GM06990 (cell line): ENCODE measurements around the gene MAML3.

Experiments
- DNase-seq: peaks from one replicate; pipeline ENCODE4 v3.0.0-alpha.2; 2011; ENCODE audit not compliant: insufficient read length; ENCODE audit errors: extremely low read depth
- H3K27me3 ChIP-seq: replicated peaks from 2 replicates; pipeline ENCODE4 v1.6.0; 2011; ENCODE audit warnings: low read length; ENCODE audit not compliant: control insufficient read depth, insufficient read depth
- H3K36me3 ChIP-seq: 2 replicates; pipeline ENCODE4 v1.5.1; 2011; ENCODE audit warnings: low read length; ENCODE audit not compliant: control insufficient read depth, insufficient read depth
- H3K4me3 ChIP-seq: replicated peaks from 2 replicates; pipeline ENCODE4 v1.5.1; 2011; ENCODE audit warnings: low read depth, mild to moderate bottlenecking, control low read depth, low read length
- CTCF ChIP-seq: IDR thresholded peaks from 2 replicates; pipeline ENCODE4 v1.5.1; 2011; ENCODE audit warnings: low read length, control low read depth, mild to moderate bottlenecking, inconsistent platforms; ENCODE audit not compliant: insufficient read depth, poor library complexity, severe bottlenecking

Gene MAML3

GRCh38 chr4:140168474-140168873, 14.5 kb upstream of the MAML3 start:
- Histone ChIP-seq H3K4me3 (no peak overlapping the region), H3K27me3 (no peaks in the 10 kb centered on the region), H3K36me3 (no peaks in the 10 kb centered on the region)
- no peak for TF ChIP-seq CTCF
- no peak for DNase-seq

DNA sequence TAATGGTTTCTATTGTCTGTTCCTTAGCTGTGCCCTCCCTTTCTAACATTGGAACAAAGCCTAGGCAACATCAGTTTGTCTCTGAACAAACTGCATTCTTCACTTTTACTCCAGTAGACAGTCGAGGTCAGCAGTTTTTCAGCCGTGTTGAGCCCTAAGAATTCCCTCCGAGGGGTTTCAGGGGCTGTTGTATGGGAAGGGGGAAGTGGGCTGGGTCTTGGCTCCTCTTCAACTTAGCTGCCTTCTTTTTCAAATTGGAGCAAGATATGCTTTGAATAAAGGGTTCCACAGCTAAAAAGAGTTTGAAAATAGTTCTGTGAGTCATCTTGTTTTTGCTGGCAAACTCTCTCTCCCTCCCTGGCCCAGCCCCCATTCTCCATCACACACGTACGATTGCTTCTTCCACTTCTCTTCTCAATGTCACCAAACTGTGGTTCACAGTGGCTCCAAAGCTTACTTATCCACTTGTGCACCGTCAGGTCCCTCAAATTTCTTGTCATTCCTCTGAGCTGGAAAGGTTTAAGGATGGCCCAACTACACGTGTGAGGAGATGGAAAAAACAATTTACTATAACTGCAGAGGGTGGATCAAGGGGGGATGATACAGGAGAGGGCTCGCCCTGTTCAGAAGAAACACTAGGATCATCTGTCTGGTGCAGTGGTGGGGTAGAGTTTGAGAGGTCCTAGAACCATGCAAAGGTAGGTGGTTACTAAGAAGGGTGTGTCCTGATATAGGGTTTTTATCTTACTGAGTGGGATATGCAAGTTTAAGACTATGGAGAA, 9.2 kb upstream of the MAML3 start:
- Histone ChIP-seq H3K27me3 (no peaks in the 10 kb centered on the region; the same call in 1 of the 2 replicates), H3K36me3 (no peaks in the 10 kb centered on the region), H3K4me3 (no peak overlapping the region)
- TF ChIP-seq CTCF, result no peak
- DNase-seq, result no peak

- TF ChIP-seq CTCF, result no peak
- H3K27me3 ChIP-seq, result no peaks in the 10 kb centered on the region; the same call in 1 of the 2 replicates
- DNase-seq, result no peak
- H3K36me3 ChIP-seq, result no peaks in the 10 kb centered on the region
- no peak overlapping the region for H3K4me3 ChIP-seq
Observed at GRCh38 chr4:140162596-140162995, 8.6 kb upstream of the MAML3 start.

DNA sequence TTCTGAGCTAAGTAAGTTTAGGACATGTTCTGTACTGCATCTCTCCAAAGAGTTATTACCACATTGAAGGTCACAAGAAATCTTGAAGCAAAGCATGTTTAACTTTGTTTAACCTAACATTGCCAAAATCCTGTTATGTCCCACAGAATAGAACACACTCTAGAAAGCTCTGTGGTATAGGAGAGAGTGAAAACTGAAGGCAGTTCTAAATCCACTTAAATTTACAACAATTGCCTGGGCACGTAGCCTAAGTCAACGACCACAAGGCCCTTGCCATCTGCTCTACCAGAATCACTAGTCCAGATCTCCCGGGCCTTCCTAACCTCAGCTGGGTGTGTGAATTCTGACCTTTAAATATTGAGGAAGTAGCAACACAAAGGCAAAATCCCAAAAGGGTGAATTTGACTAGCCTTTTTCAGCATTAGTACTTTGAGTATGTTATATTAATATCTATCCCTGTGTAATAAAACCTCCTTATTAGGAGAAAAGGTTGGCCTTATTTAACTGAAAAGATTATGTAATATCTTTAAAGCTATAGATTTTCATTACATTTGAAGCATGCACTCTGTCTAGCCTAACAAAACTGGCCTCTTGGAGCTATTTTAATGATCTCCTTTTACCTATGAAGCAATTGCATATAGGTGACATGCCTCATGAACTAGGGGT, 4.5 kb upstream of the MAML3 start:
- TF ChIP-seq CTCF, result no peak
- no peak for DNase-seq
- Histone ChIP-seq H3K36me3 (no peaks in the 10 kb centered on the region), H3K27me3 (no peaks in the 10 kb centered on the region; the same call in 1 of the 2 replicates), H3K4me3 (no peak overlapping the region)

DNA sequence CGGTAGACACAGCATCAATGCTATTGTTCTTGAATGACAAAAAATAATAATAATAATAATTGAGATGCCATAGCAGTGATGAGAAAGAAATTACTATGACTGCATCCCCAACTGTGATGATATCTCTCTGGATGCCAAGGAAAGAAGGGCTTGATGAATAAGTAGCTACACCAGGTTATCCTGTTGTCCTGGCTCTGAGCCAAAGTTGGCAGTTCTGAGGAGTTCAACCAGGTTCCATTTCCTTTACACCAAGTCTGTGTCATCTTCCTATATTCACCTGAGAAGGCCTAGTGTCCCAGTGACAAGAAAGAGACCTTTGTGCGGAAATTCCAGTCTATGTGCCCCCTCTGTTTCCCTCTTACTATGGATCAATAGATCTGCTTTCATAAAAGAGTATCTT, 3.4 kb upstream of the MAML3 start:
- Histone ChIP-seq H3K36me3 (no peaks in the 10 kb centered on the region), H3K4me3 (no peak overlapping the region)
- DNase-seq, result no peak

More for the DNA sequence above, 3.4 kb upstream of the MAML3 start:
- no peak for TF ChIP-seq CTCF
- peaks cover 3% of the 10 kb centered on the region for H3K27me3 ChIP-seq
